Ishikawa (cell line): ENCODE data around the gene PIK3C2G.

Experiments
- CEBPB ChIP-seq: IDR thresholded peaks from 2 replicates; pipeline ENCODE4 v1.6.1; 2012
- CREB1 ChIP-seq: IDR thresholded peaks from 2 replicates; pipeline ENCODE4 v1.6.1; 2012; ENCODE audit warnings: low read depth
- EGR1 ChIP-seq: IDR thresholded peaks from 2 replicates; pipeline ENCODE4 v1.6.1; 2012
- FOXM1 ChIP-seq: IDR thresholded peaks from 2 replicates; pipeline ENCODE4 v1.6.1; 2012; ENCODE audit warnings: low read depth, borderline replicate concordance
- MAX ChIP-seq: IDR thresholded peaks from 2 replicates; pipeline ENCODE4 v1.6.1; 2012
- NFIC ChIP-seq: IDR thresholded peaks from 2 replicates; pipeline ENCODE4 v1.6.1; 2012
- RAD21 ChIP-seq: IDR thresholded peaks from 2 replicates; pipeline ENCODE4 v1.6.1; 2012; ENCODE audit warnings: low read depth
- REST ChIP-seq: IDR thresholded peaks from 2 replicates; pipeline ENCODE4 v1.6.1; 2012; ENCODE audit warnings: low read depth, mild to moderate bottlenecking
- TAF1 ChIP-seq: IDR thresholded peaks from 2 replicates; pipeline ENCODE4 v1.6.1; 2012; ENCODE audit warnings: low read depth, mild to moderate bottlenecking
- TCF12 ChIP-seq: IDR thresholded peaks from 2 replicates; pipeline ENCODE4 v1.6.1; 2012; ENCODE audit warnings: low read depth
- TEAD4 ChIP-seq: IDR thresholded peaks from 2 replicates; pipeline ENCODE4 v1.6.1; 2012
- USF1 ChIP-seq: IDR thresholded peaks from 2 replicates; pipeline ENCODE4 v1.6.1; 2012
- YY1 ChIP-seq: IDR thresholded peaks from 2 replicates; pipeline ENCODE4 v1.6.1; 2012; ENCODE audit warnings: low read depth
- ZBTB7A ChIP-seq: IDR thresholded peaks from 2 replicates; pipeline ENCODE4 v1.6.1; 2012; ENCODE audit warnings: low read depth

The PIK3C2G gene

GRCh38 chr12:18612971-18613370 is 351.7 kb downstream of the PIK3C2G start:
- TF ChIP-seq MAX (no peak), REST (no peak), TEAD4 (no peak), USF1 (no peak), YY1 (no peak), CEBPB (no peak), RAD21 (no peak), ZBTB7A (no peak), TAF1 (no peak)

GRCh38 chr12:18620986-18621385 is 359.7 kb downstream of the PIK3C2G start:
- no peak for TF ChIP-seq MAX
- no peak for TF ChIP-seq EGR1
- TF ChIP-seq YY1, result no peak
- TF ChIP-seq TEAD4, result no peak

- no peak for TF ChIP-seq EGR1
- no peak for TF ChIP-seq REST
- no peak for TF ChIP-seq NFIC
- TF ChIP-seq TCF12, result no peak
- no peak for TF ChIP-seq RAD21
- TF ChIP-seq CREB1, result no peak
- TF ChIP-seq TEAD4, result no peak
- no peak for TF ChIP-seq MAX
- no peak for TF ChIP-seq YY1
- TF ChIP-seq FOXM1, result no peak
- no peak for TF ChIP-seq USF1
- no peak for TF ChIP-seq ZBTB7A
Measured at GRCh38 chr12:18629445-18629844, 368.1 kb downstream of the PIK3C2G start.

GRCh38 chr12:18629916-18630315 is 368.6 kb downstream of the PIK3C2G start:
- TF ChIP-seq USF1 (no peak), EGR1 (no peak), REST (no peak)

- TF ChIP-seq CEBPB (no peak), TAF1 (no peak), NFIC (no peak), YY1 (no peak), RAD21 (no peak)
Measured at GRCh38 chr12:18631339-18631738, 370.0 kb downstream of the PIK3C2G start.
